HL-60 (cell line): Measurements from ENCODE around the gene KY.

ENCODE experiments used
- CTCF ChIP-seq: IDR thresholded peaks from one replicate; pipeline ENCODE4 v1.5.1; 2011; ENCODE audit warnings: low read length, control low read depth, inconsistent platforms; ENCODE audit not compliant: insufficient read depth
- POLR2AphosphoS5 ChIP-seq: IDR thresholded peaks from 2 replicates; pipeline ENCODE4 v1.6.1; 2012; ENCODE audit warnings: low read depth

DNA sequence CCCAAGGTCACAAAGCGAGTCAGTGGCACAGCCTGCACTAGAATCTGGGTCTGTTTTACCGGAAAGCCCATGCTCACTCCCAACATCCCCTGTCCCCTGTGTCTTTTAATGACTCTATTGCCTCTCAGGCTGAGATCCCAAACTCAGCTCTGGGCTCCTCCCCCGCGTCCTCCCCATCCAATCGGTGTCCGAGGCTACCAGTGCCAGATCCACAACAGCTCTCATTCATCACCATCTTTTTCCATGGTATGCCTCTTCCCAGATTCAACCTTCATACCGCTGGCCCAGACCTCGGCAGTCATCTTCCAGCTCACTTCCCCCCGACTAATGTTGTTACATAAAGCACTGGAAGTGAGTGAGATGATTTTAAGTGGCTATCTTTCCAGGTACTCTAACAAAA, 16.1 kb upstream of the KY start:
- TF ChIP-seq CTCF (no peak), POLR2AphosphoS5 (no peak)
